K562 (cell line): Measurements from ENCODE around the gene SLC9A3. TPM values are rescaled to one million over a fixed set of nuclear protein-coding genes. Genes with fewer than 3 reads are reported as not detected.

ENCODE experiments used
- ATAC-seq: fragments of 200-7000 bp; cut with Tn5 transposase; 3 replicates; pipeline ENCODE4 v1.9.1; 2020; ENCODE audit warnings: moderate library complexity
- BruUV-seq: library from RNA; stranded (reverse); fragments of 400-500 nt; replicated peaks from 2 replicates; lab custom pipeline; 2021; lab: Mats Ljungman, UMichigan
- CTCF ChIA-PET: fragments of 300-600 bp; formaldehyde crosslinking; extraction: SDS; loops from one replicate; lab custom pipeline; 2021; ENCODE audit warnings: low intra/inter-chr PET ratio; lab: Yijun Ruan, JAX
- POLR2A ChIA-PET: fragments of 300-600, 350-650 bp; sonication (Branson Sonifier 250); formaldehyde crosslinking; extraction: SDS; loops from one replicate; lab custom pipeline; 2021; ENCODE audit warnings: antibody characterized with exemption, inconsistent platforms; lab: Yijun Ruan, JAX
- DNase-seq, 4 experiments: peaks; one replicate each; pipeline versions ENCODE4 v3.0.0 to v3.0.0-alpha.2; 2011 to 2018; ENCODE audit warnings: low spot score in 3 of 4, mixed read lengths in 3 of 4; ENCODE audit errors: extremely low read depth in 1 of 4
- FAIRE-seq: peaks from 2 replicates; lab custom pipeline; 2011; peaks lifted over from hg19 to GRCh38; lab: Jason Lieb, UNC
- H2AFZ ChIP-seq: 2 replicates; pipeline ENCODE4 v1.6.0; 2011; ENCODE audit warnings: low read depth, low read length, control low read depth, inconsistent platforms
- H3K27ac ChIP-seq: fragments of 200-600 bp; 3 replicates; pipeline ENCODE4 v1.8.0; 2011; ENCODE audit warnings: low read depth, mild to moderate bottlenecking, control low read depth, inconsistent platforms, low read length, moderate library complexity, mixed read lengths; ENCODE audit errors: extremely low read depth
- H3K27me3 ChIP-seq, 2 experiments: fragments of 300-600 bp in 1 of 2; 2 replicates in 1 of 2; 3 replicates in 1 of 2; pipeline versions ENCODE4 v1.6.0 to v1.8.0; 2011; ENCODE audit warnings: inconsistent platforms in 2 of 2, low read length in 2 of 2, mild to moderate bottlenecking in 1 of 2, mixed read lengths in 1 of 2, moderate library complexity in 1 of 2; ENCODE audit not compliant: control insufficient read depth in 2 of 2, insufficient read depth in 2 of 2
- H3K36me3 ChIP-seq: fragments of 300-600 bp; 3 replicates; pipeline ENCODE4 v1.8.0; 2011; ENCODE audit warnings: mild to moderate bottlenecking, low read length, inconsistent platforms; ENCODE audit not compliant: control insufficient read depth, insufficient read depth
- H3K4me1 ChIP-seq, 2 experiments: fragments of 200-600 bp in 1 of 2; replicated peaks in 1 of 2; 2 replicates in 1 of 2; 3 replicates in 1 of 2; pipeline versions ENCODE4 v1.5.1 to v1.8.0; 2011; ENCODE audit warnings: inconsistent platforms in 2 of 2, low read length in 2 of 2, mild to moderate bottlenecking in 1 of 2, mixed read lengths in 1 of 2, moderate library complexity in 1 of 2; ENCODE audit not compliant: control insufficient read depth in 2 of 2, insufficient read depth in 2 of 2
- H3K4me2 ChIP-seq: 2 replicates; pipeline ENCODE4 v1.6.1; 2011; ENCODE audit warnings: low read length, control low read depth, inconsistent platforms, mixed read lengths; ENCODE audit not compliant: insufficient read depth
- H3K4me3 ChIP-seq: fragments of 200-600 bp; sonication (generic), shearing (Covaris generic); 2 replicates; pipeline ENCODE4 v1.5.1; 2016; ENCODE audit warnings: control low read depth, inconsistent platforms
- H3K79me2 ChIP-seq: fragments of 200-600 bp; 3 replicates; pipeline ENCODE4 v1.8.0; 2011; ENCODE audit warnings: low read length, inconsistent platforms; ENCODE audit not compliant: control insufficient read depth, insufficient read depth
- H3K9ac ChIP-seq, 2 experiments: 2 replicates each; pipeline versions ENCODE4 v1.6.0 to v1.6.1; 2011; ENCODE audit warnings: low read depth in 2 of 2, low read length in 2 of 2, control low read depth in 1 of 2, inconsistent platforms in 1 of 2, mild to moderate bottlenecking in 1 of 2, mixed read lengths in 1 of 2; ENCODE audit not compliant: insufficient read depth in 1 of 2
- H3K9me1 ChIP-seq: one replicate; pipeline ENCODE4 v1.6.0; 2011; ENCODE audit warnings: inconsistent platforms, mild to moderate bottlenecking, low read length, moderate library complexity; ENCODE audit not compliant: control insufficient read depth, insufficient read depth
- H3K9me3 ChIP-seq: replicated peaks from 2 replicates; pipeline ENCODE4 v1.5.1; 2011; ENCODE audit warnings: low read depth, low read length, inconsistent platforms; ENCODE audit not compliant: control insufficient read depth, insufficient read depth
- H4K20me1 ChIP-seq: replicated peaks from 2 replicates; pipeline ENCODE4 v1.6.1; 2011; ENCODE audit warnings: low read length, inconsistent platforms, mixed read lengths; ENCODE audit not compliant: control insufficient read depth, insufficient read depth
- CCNT2 ChIP-seq: IDR thresholded peaks from 2 replicates; pipeline ENCODE4 v1.6.1; 2011; ENCODE audit warnings: borderline replicate concordance, low read depth, mild to moderate bottlenecking, moderate library complexity, mixed read lengths, low read length; ENCODE audit not compliant: insufficient read length; ENCODE audit errors: extremely low read depth
- E2F6 ChIP-seq, 2 experiments: IDR thresholded peaks; 2 replicates each; pipeline ENCODE4 v1.6.1; 2011; ENCODE audit warnings: borderline replicate concordance in 1 of 2, control low read depth in 1 of 2, low read depth in 1 of 2, low read length in 1 of 2, mild to moderate bottlenecking in 1 of 2, mixed read lengths in 1 of 2, moderate library complexity in 1 of 2; ENCODE audit not compliant: insufficient read depth in 1 of 2, insufficient read length in 1 of 2, poor library complexity in 1 of 2, severe bottlenecking in 1 of 2; ENCODE audit errors: extremely low read depth in 1 of 2
- EP300 ChIP-seq: IDR thresholded peaks from 2 replicates; pipeline ENCODE4 v1.6.1; 2012; ENCODE audit warnings: low read length, improper control_type of control experiment
- ETV6 ChIP-seq, 3 experiments: fragments of 150-350 bp in 1 of 3; sonication (generic) in 1 of 3; formaldehyde crosslinking in 1 of 3; IDR thresholded peaks; 2 replicates each; pipeline versions ENCODE4 v1.6.1 to v1.8.0; 2014 to 2022; ENCODE audit warnings: borderline replicate concordance in 2 of 3, low read depth in 2 of 3, antibody characterized with exemption in 1 of 3, low read length in 1 of 3, mild to moderate bottlenecking in 1 of 3, missing genetic modification reagents in 1 of 3
- PRPF4 ChIP-seq: fragments of 200-400 bp; formaldehyde crosslinking; IDR thresholded peaks from one replicate; pipeline ENCODE4 v1.6.1; 2017; ENCODE audit warnings: low read length, low read depth, mild to moderate bottlenecking; ENCODE audit not compliant: insufficient read depth, poor library complexity, severe bottlenecking
- TAF1 ChIP-seq: IDR thresholded peaks from 2 replicates; pipeline ENCODE4 v1.6.1; 2011; ENCODE audit warnings: mild to moderate bottlenecking, low read length, moderate library complexity; ENCODE audit not compliant: insufficient read depth, control insufficient read depth, severe bottlenecking; ENCODE audit errors: extremely low read depth
- TCFL5 ChIP-seq: fragments of 250-450 bp; sonication (Bioruptor Pico); conservative IDR thresholded peaks from 2 replicates; pipeline ENCODE4 v1.6.1; 2021; ENCODE audit warnings: mild to moderate bottlenecking, moderate library complexity, matching md5 sums
- THRA ChIP-seq: fragments of 450-650 bp; IDR thresholded peaks from 2 replicates; pipeline ENCODE4 v1.6.1; 2017; ENCODE audit warnings: mild to moderate bottlenecking, moderate library complexity
- USF1 ChIP-seq: sonication (generic); formaldehyde crosslinking; IDR thresholded peaks from 2 replicates; pipeline ENCODE4 v1.9.0; 2022; ENCODE audit warnings: mild to moderate bottlenecking, missing genetic modification reagents
- ZNF518B ChIP-seq: fragments of 250-450 bp; sonication (Bioruptor Pico); IDR thresholded peaks from 2 replicates; pipeline ENCODE4 v1.5.0; 2021; ENCODE audit warnings: mild to moderate bottlenecking, moderate library complexity
- ZNF655 ChIP-seq: fragments of 250-450 bp; sonication (Bioruptor Pico); IDR thresholded peaks from 2 replicates; pipeline ENCODE4 v1.5.0; 2021
- ZSCAN29 ChIP-seq: fragments of 450-650 bp; IDR thresholded peaks from 2 replicates; pipeline ENCODE4 v1.6.1; 2017
- WGBS: fragments of 100-300 bp; shearing (Covaris generic); methylation state at CpG from one replicate; pipeline ENCODE4 v1.1.6; 2016; ENCODE audit warnings: low coverage, mixed read lengths; ENCODE audit not compliant: insufficient coverage; ENCODE audit errors: missing lambda C conversion rate; 5-methylcytosine and 5-hydroxymethylcytosine counted together
- in situ Hi-C: fragments of 300-500 bp; cut with MboI; formaldehyde crosslinking; loops from 4 replicates; pipeline ENCODE4 v1.15.0; 2018; ENCODE audit warnings: inconsistent platforms, mixed read lengths
- intact Hi-C: fragments of 100-400 bp; cut with micrococcal nuclease; formaldehyde crosslinking; loops from 2 replicates; pipeline ENCODE4 v1.14.2; 2022
- polyA plus RNA-seq, 8 experiments: library from polyadenylated mRNA; depleted of rRNA in 4 of 8; stranded (reverse) in 5 of 8; unstranded in 3 of 8; fragments of >200 nt; fragmentation: Nextera tagmentation in 2 of 8; fragmentation: Illumina TruSeq in 1 of 8; extraction: Ambion mirVana in 2 of 8; extraction: Trizol in 1 of 8; gene quantifications; 2 replicates each; pipeline versions ENCODE4 v1.2.1 to v1.2.3, GENCODE V29; 2011 to 2014; ENCODE audit warnings: inconsistent platforms in 1 of 8, missing spikeins in 1 of 8
- total RNA-seq, 7 experiments: library from RNA; depleted of rRNA in 6 of 7; stranded (reverse); fragments of >200 nt in 6 of 7; fragmentation: Illumina TruSeq in 2 of 7; extraction: Trizol in 2 of 7; gene quantifications; 2 replicates each; pipeline versions ENCODE4 v1.2.1 to v1.2.3, GENCODE V29; 2011 to 2021; ENCODE audit warnings: low replicate concordance in 1 of 7

Gene SLC9A3
- total and polyA plus RNA-seq, 9 of the 15 experiments (the other 6 are each of a cell fraction or from before 2014, with no cell fraction given), result 1.5 to 5.8 (median 3.7) TPM; not detected in 2

- intact Hi-C loops, result no loop called here
- H3K79me2 ChIP-seq, result no peaks in the 10 kb centered on the region
- 3% methylated on average over 16 of the region's 16 CpGs for WGBS
- no peak overlapping the region for H2AFZ ChIP-seq
- BruUV-seq, result no TSS peak
- H3K4me2 ChIP-seq, result no peak overlapping the region
- no peak overlapping the region for H3K9ac ChIP-seq
- ChIA-PET POLR2A (interaction anchor here (0.6 to 1.5 kb wide), 2 partner anchors 26 to 41 kb away, joined by 3 read pairs; no protein-coding TSS in a partner anchor), CTCF (no interaction called here)
- H3K36me3 ChIP-seq, result no peaks in the 10 kb centered on the region
- ATAC-seq (no peak), DNase-seq (no peak), FAIRE-seq (no peak)
- peaks cover 0 to 19% of the 10 kb centered on the region in 2 experiments; a peak in 1 of 5 replicates for H3K4me1 ChIP-seq
- H4K20me1 ChIP-seq, result no peaks in the 10 kb centered on the region
- no peaks in the 10 kb centered on the region for H3K9me1 ChIP-seq
- in situ Hi-C loops, result no loop called here
- H3K27me3 ChIP-seq, result peaks cover 44 to 63% of the 10 kb centered on the region in 2 experiments
- H3K27ac ChIP-seq, result no peak overlapping the region
- H3K9me3 ChIP-seq, result no peaks in the 10 kb centered on the region
- no peak overlapping the region for H3K4me3 ChIP-seq
- TF ChIP-seq ZNF655 (no peak), EP300 (no peak), PRPF4 (no peak), E2F6 (IDR thresholded peaks at IDR 0.05; ENCODE audit: borderline replicate concordance in 1 of 2, extremely low read depth in 1 of 2, insufficient read depth in 1 of 2, insufficient read length in 1 of 2, low read depth in 1 of 2, low read length in 1 of 2, poor library complexity in 1 of 2, severe bottlenecking in 1 of 2) (no peak), THRA (no peak), ETV6 (IDR thresholded peaks at IDR 0.05; ENCODE audit: borderline replicate concordance in 1 of 2, low read depth in 2 of 2, low read length in 1 of 2) (no peak), ETV6 (CRISPR knock-in tag; IDR thresholded peaks at IDR 0.05; ENCODE audit: borderline replicate concordance) (no peak), CCNT2 (no peak), ZNF518B (no peak), TAF1 (no peak), USF1 (CRISPR knock-in tag) (no peak), ZSCAN29 (no peak), TCFL5 (CRISPR knock-in tag) (no peak)
Measured at GRCh38 chr5:573976-574375, 49.7 kb upstream of the SLC9A3 start.
